HTERT RPE-1 (cell line): ENCODE data around the gene MYBPC1.
"Not testable (repeated sequence)": the region's sequence is repeated elsewhere in the genome, so short reads cannot be mapped to it uniquely, and the experiment has no call there.

Source experiments
- in situ Hi-C: fragments of 300-500 bp; cut with MboI; formaldehyde crosslinking; loops from 4 replicates; pipeline ENCODE4 v1.14.3; 2020; ENCODE audit warnings: low sequenced_read_pairs

The MYBPC1 gene

DNA sequence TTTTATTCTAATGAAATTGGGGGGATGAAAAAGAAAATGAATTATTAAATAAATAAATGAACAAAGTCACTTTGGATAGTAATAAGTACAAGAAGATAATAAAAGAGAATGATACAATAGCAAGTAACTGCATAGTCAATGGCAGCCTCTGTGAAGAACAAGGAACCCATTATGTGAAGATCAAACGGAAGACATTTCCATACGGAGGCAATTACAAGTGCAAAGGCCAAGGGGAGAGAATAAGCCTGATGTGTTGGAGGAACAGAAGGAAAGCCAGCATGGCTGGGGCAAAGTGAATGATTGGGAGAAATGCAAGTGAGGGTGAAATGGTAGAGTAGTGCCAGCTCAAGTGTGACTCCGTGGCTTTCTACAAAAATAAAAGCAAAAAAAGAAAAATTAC lies 58.7 kb downstream of the MYBPC1 start:
- in situ Hi-C loops: no loop called here

DNA sequence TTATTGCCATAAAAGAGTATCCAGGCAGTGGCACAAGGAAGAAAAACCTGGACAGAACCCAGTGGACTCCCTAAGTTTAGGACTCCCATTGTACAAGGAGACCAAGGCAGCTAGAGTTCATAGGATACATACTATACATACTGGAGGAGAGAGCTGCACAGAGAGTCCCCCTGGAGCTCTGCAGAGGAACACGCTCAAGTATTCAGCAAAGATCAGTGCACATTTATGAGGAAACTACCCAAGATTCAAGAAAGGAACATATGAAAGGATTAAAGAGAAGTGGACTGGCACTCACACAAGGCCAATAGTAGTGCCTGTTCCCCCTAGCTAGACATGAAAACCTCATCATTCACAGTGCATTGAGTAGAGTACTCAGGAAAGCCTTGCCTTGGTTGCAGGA lies 59.7 kb downstream of the MYBPC1 start:
- in situ Hi-C loops: no loop called here

DNA sequence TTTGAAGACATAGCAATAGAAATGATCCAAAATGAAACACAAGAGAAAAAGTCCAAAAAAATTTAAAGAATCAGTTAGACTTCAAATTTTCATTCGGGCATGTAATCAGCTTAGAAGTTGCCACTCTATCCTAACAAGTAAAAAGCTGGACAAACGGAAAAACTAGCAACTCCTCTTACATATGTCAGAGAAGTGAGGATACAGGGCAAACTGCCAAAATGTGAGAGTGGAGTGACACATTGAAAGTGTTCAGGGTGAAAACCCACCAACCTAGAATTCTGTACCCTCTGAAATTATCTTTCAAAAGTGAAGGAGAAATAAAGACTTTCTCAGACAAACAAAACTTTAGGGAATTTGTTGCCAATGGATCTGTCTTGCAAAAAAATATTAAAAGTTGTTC lies 60.6 kb downstream of the MYBPC1 start:
- in situ Hi-C loops: no loop called here

DNA sequence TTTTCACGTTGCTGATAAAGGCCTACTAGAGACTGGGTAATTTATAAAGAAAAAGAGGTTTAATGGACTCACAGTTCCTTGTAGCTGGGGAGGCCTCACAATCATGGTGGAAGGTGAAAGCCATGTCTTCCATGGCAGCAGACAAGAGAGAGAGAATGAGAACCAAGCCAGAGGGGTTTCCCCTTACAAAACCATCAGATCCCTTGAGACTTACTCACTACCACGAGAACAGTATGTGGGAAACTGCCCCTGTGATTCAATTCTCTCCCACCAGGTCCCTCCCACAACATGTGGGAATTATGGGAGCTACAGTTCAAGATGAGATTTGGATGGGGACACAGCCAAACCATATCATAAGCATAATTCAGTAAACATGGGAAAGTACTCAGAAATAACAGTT lies 65.9 kb downstream of the MYBPC1 start:
- in situ Hi-C loops: not testable (repeated sequence)

DNA sequence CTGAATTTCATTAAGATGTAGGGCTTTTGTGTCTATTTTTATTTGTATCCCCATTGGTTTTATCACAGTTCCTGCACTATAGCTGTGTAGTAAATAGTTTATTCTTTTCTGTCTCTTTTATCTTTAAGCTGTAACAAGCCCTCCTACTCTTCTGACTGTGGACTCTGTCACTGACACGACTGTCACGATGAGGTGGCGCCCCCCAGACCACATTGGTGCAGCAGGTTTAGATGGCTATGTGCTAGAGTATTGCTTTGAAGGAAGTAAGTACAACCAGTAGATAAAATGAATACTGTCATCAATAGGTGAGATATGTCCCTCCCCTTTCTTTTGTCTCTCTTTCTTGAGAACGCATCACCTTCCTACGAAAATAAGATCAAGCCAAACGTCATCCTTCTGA lies 68.5 kb downstream of the MYBPC1 start:
- in situ Hi-C loops: no loop called here

DNA sequence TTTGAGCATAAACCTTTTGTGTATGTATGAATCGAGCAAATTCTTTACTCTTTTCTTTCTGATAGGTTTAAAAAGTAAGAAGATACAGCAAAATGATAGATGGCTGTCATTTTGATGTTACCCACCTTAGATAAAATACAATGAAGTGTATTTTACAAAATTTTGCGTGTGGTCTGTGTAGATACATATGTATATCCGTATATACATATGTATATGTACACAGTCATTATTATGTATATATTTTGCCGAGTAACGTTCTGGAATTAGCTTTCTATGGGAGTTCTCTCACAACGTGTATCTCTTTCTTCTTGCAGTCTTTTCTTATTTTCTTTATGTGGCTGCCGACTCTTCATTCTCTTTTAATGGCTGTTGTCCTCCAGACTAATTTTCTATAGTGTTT lies 70.2 kb downstream of the MYBPC1 start:
- in situ Hi-C loops: no loop called here

DNA sequence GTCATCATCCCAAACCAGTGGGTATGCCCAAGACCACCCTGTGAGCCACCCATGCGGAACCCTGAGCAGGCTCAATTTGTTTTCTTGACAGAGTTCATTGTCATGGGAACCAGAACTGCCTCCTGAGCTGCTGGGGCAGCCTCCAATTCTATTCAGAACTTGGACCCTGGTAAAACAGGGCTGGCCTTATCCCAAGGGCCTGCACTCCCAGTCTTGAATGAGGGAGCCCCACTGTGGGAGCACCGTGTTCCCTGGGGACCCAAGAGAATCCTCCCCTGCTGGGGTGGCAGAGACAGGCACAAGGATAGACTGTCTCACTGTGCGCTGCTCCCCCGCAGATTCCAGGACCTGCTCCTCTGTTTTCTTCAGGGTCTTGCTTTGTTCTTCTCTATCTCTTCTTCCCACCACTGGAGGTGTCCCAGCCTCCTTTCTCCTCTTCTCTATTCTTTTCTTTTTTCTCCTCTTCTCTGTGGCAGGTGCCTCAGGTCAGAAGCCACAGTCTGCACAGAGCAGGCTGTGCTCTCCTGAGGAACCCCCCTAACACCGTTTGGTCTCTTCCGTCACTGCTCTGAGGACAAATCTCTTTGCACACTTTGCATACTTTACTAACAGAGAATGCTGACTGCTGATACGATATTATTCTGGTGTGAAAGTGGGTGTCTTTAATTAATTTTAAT lies 71.4 kb downstream of the MYBPC1 start:
- in situ Hi-C loops: no loop called here

DNA sequence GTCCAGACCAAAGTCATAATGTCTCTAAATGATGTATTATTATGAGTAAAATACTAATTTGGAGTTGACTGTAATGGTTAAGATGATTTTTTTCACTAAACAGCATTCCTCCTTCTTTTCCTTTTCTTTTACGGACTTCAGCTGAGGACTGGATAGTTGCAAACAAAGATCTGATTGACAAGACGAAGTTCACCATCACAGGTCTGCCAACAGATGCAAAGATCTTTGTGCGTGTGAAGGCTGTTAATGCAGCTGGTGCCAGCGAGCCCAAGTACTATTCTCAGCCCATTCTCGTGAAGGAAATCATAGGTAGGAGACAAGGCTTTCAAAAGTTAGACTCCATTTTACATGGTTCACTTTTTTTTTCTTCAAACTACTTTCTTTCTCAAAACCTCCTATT lies 72.8 kb downstream of the MYBPC1 start:
- in situ Hi-C loops: no loop called here

DNA sequence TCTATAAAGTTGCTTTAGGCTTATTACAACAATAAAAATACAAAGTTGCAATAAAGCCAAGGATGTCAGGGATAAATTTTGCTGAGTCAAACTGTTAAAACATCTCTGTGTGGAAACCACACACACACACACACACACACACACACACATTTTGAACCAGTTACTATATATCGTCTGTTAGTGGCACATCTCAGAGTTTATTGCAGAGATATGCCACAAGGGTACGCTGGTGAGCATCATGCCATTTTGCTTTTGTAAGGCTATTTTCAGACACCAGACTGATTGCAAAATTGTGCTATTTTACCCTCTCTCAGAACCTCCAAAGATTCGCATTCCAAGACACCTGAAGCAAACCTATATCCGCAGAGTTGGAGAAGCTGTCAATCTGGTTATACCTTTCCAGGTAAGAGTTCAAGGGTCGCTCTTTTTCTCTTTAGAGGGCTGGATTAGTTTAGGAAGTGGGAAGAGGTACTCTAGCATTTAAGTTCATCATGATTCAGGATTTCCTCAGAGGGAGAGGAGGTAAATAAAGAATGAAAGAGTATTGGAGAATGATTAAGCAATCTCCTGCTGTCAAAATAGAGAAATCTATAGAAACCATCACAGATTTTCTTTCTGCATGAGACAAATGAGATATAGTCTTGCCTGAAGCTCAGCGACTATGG lies 75.4 kb downstream of the MYBPC1 start:
- in situ Hi-C loops: no loop called here

DNA sequence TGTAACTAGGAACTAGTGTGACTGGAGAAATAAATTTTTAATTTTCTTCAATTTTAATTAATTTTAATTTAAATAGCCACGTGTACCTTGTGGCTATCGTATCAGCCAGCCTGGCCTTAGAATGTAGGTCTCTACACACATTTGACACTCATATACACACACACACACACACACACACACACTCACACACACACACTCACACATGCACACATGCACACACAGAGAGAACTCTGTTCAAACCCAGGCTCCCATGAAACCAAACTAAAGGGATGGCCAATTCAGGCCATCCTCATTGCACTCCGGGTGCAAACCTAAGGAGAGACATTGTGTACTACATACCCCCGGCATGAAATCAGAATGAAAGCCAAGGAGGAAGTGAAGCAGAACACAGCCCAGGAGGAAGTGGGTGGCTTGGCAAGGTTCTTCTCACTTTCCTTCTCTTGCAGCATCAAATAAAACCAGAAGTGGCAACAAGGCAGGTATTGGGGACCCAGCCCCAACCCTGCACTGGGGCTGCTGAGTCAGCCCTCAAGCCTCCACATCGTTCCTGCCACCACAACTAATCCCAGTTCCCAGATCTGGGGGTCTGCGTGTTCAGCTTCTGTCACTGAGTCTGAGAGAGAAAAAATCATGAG lies 76.5 kb downstream of the MYBPC1 start:
- in situ Hi-C loops: no loop called here

DNA sequence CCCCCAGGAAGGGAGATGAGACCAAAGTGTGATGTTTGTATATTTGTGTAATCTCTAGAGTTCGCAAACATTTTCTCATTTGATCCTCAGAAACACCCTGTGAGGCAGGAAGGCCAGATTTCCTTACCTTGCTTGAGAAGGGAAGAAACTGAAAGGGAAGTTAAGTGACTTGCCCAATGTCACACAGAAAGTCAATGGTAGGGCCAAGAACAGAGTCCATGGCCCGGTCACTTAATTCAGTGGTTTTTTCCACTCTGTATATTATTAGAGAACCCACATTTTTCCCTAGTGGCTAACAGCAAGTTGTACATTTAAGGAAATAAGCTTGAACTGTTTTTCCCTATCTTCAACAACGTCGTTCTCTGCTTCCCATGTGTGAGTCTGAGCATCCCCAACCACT lies 77.1 kb downstream of the MYBPC1 start:
- in situ Hi-C loops: no loop called here

DNA sequence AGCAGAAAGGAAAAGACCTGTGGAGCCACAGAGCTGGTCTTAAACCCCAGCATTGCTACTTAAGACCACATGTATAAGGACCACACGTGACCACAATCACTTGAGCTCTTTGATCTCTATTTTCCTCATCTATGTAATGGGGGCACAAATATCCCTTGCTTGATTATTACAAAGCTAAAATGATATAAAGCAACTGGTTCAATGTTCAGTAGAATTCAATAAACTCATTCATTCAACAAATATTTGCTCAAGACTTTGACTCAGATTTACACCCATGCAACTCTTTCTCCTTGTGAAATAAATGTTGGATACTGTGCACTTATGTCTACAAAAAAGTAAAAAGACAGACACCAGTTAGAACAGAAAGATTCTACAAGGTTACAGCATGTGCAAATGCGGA lies 80.8 kb downstream of the MYBPC1 start:
- in situ Hi-C loops: no loop called here

DNA sequence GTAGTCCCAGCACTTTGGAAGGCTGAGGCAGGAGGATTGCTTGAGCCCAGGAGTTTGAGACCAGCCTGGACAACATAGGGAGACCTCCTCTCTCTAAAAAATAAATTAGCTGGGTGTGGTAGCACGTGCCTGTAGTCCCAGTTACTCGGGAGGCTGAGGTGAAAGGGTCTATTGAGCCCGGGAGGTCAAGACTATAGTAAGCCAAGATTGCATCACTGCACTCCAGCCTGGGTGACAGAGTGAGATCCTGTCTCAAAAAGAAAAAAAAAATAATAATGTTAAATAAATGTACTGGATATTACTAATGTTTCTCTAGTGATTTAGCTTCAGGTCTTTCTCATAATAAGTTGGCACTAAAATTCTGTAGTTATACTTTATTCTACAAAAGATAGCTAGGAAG lies 81.7 kb downstream of the MYBPC1 start:
- in situ Hi-C loops: not testable (repeated sequence)

DNA sequence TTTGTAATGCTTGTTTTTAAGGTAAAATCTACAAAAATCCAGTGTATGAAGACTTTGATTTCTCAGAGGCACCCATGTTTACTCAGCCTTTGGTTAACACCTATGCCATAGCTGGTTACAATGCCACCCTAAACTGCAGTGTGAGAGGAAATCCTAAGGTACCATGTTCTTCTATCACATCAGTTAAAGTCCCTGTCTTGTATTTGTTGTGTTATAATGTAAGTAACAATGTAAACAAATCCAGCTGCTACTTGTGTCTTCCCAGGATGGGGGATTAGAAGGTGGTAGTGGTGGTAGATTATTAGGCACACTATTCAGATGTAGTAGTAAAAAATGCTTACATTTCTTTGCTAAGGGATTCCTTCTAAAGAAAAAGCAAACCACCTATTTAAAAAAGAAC lies 83.3 kb downstream of the MYBPC1 start:
- in situ Hi-C loops: no loop called here

DNA sequence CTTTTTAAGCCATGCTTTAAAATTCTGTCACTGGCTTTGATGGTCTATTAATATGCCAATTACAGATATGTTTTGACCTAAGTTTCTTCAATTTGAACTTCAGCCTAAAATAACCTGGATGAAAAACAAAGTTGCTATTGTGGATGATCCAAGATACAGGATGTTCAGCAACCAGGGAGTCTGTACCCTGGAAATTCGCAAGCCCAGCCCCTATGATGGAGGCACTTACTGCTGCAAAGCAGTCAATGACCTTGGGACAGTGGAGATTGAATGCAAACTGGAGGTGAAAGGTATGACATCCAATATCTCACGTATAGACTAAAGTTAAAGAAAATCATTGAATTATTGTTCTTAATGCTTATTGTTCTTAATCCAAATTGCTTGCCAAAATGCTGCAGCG lies 85.5 kb downstream of the MYBPC1 start:
- in situ Hi-C loops: no loop called here

DNA sequence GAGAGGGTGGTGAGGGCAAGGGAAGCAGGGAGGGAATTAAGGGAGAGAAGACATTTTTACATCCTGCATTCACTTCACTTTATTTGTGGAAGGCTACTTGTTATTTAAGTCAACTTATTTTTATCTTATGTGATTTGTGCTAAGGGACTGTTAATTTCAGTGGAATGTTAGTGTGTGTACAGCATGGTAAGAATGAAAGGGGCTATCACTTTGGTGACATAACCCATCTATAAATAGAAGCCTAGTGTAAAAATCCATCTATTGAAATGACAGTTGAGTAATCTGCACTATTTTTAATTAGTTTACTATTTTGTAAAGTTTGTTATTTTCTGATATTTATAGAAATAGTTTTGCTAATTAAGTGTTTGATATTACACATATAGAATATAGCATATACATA lies 85.9 kb downstream of the MYBPC1 start:
- in situ Hi-C loops: no loop called here

DNA sequence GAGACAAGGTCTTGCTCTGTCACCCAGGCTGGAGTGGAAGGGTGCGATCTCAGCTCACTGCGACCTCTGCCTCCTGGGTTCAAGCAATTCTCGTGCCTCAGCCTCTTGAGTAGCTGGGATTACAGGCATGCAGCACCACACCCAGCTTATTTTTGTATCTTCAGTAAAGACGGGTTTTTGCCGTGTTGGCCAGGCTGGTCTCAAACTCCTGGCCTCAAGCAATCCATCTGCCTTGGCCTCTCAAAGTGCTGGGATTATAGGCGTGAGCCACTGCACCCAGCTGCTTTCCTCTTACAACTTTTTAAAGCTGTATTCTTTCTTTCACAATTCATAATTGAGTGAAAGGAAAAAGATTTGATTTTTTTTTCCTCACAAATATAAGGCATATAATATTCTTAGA lies 86.9 kb downstream of the MYBPC1 start:
- in situ Hi-C loops: not testable (repeated sequence)

DNA sequence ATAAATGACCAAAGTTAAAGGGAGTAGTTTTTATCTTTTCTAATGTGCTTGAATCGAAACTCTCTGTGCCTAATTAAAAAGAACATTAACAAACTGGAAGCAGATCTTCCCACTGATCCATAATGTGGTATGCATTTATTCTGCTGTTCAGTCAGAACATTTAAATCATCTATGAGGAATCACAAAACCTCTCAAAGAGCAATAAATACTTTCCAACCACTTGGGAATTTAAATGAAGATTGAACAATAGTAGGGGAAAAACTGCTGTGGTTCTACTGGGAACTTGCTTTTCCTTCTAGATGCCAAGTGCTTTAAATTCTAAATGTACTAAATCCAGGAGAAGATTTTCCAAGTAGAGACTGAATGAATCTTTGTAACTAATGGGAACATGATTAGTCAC lies 90.3 kb downstream of the MYBPC1 start:
- in situ Hi-C loops: no loop called here

DNA sequence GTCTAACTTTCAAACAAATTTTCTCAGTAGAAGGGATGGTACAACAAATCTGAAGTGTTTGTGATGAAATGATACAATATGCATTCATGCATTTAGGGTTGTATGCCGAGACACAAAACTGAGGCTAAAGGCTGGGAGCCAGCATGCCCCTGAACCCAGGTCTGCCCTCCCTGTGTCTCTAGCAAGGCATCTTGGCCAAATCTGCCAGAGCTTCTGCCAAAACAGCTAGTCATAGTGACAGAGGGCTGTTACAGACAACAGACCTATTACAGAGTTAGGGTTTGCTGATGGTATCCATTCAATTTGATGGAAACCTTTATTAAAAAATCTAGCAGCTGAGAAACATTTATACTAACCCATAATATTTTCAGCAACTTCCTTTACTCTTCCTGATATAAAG lies 91.4 kb downstream of the MYBPC1 start:
- in situ Hi-C loops: no loop called here

DNA sequence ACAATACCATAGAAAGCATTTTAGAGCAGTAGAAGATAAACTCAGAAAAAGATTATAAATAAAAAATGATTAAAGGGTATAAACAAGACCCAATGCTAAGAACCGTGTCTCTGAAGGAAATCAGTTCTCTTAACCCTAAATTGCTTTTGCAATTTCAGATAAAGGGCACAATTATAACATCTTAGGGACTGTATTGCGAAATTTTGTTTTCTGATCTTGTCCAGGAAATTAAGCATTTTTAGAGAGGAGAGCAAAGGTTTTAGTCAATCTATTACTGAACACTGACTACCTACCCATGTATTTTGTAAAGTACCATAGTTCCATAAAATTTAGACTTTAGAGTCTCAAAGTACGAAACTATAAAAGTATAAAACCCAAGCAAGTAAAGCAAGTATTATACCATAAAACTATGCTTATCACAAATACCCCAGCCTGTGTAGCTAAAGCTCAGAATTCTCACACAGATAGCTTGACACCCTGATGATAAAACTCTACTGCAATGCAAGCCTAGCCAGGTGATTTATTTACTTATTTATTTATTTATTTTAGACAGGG lies 95.8 kb downstream of the MYBPC1 start:
- in situ Hi-C loops: no loop called here

DNA sequence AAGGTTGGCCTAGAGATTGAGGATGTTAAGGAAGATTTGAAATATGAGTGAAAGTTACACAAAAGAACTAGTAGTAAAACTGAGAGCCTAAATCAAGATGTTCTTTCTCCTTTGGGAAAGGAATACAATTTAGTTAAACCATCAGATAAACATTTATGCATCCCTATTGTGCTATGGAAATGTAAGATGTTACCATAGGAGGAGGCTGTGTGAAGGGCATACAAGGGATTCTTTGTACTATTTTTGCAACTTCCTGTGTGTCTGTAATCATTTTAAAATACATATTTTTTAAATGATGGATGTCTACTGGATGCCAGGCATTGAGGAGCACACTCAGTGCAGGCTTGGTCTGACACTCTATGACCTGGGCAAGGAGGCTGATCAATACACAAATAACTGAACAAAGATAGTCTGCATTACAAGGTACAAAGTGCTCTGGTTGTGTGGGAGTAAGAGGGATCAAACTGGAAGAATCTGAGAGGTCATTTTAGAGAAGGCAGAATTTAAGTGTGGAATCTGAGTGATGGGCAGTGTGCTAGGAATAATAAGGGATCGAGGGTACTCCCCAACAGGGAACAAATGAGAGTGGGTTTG lies 96.8 kb downstream of the MYBPC1 start:
- in situ Hi-C loops: no loop called here
